IPS-15b (cell line): ENCODE data around the gene CD302.
"Not testable (repeated sequence)": the region's sequence is repeated elsewhere in the genome, so short reads cannot be mapped to it uniquely, and the experiment has no call there.

Source experiments
- H3K27me3 ChIP-seq: one replicate; pipeline ENCODE4 v1.6.1; 2013; ENCODE audit warnings: low read length; ENCODE audit not compliant: control insufficient read depth, insufficient read depth
- H3K36me3 ChIP-seq: one replicate; pipeline ENCODE4 v1.6.1; 2013; ENCODE audit warnings: low read length; ENCODE audit not compliant: control insufficient read depth, insufficient read depth
- H3K4me1 ChIP-seq: one replicate; pipeline ENCODE4 v1.6.1; 2013; ENCODE audit warnings: mild to moderate bottlenecking, low read length; ENCODE audit not compliant: control insufficient read depth, insufficient read depth
- H3K4me3 ChIP-seq: one replicate; pipeline ENCODE4 v1.5.1; 2013; ENCODE audit warnings: low read depth, low read length
- H3K9ac ChIP-seq: one replicate; pipeline ENCODE4 v1.6.1; 2013; ENCODE audit warnings: low read depth, mild to moderate bottlenecking, low read length
- H3K9me3 ChIP-seq: one replicate; pipeline ENCODE4 v1.6.1; 2013; ENCODE audit warnings: mild to moderate bottlenecking, low read length; ENCODE audit not compliant: control insufficient read depth, insufficient read depth

CD302 gene

DNA sequence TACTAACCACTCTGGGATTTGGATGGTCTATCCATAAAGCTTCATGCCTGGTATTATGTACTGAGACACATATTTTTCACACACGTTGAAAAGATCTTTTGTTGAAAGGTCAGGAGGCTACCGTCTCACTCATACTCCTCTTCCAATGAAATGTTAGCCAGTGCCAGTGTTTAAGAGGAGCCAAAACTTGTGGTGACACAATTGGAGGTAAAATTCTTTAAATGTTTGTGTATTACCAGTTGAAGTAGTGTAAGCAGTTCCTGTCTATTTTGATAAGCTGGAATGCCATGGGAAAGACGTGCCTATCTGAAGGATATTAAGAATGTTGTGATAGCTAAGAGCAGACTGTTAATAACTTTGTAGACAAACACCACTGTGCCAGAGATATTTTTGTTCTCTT, 53.6 kb downstream of the CD302 start:
- Histone ChIP-seq H3K27me3 (no peaks in the 10 kb centered on the region), H3K4me3 (no peak overlapping the region), H3K9me3 (no peaks in the 10 kb centered on the region), H3K36me3 (peaks cover 15% of the 10 kb centered on the region), H3K9ac (no peak overlapping the region), H3K4me1 (no peaks in the 10 kb centered on the region)

- peaks cover 10% of the 10 kb centered on the region for H3K36me3 ChIP-seq
These were observed 55.2 kb downstream of the CD302 start for GRCh38 chr2:159742846-159743245.

DNA sequence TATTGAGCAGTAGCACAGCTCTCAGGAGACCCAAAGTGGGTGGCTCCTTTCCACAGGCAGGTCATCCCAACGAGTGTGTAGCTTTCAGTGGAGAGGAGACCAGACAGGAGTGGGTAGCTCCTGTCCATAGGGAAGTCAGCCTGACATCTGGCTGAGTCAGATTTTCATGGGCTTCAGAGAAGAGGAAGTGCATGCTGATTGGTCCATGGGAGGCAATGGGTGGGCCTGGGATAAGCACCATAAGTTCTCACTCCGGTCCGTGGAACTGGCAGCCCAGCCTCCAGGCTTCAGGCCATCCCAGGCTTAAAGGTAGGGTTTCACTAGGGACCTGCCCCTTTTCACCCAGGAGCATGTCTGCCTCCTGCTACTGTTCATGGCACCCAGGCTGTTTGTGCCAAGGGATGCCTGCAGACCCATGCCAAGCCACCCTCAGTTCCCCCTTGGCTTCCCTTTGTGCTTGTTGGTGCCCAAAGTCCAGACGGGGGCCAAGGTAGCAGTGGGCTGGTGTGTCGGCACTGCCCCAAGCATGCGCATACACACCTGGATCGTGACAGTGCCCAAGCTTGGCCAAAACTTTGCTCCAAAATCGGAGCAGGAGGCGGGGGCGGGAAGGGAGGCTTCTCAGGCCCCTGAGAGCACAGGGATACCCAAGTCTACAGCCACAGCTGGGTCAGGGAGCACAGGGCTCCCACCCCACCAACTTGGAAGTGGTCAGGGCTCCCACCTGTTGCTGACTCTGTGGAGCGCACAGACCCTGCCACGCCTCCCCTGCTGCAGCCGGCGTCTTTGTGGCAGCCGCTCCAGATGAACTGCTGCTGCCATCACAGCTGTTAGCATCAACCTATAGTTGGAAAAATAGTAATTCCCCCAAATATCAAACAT, 59.3 kb downstream of the CD302 start:
- H3K36me3 ChIP-seq: peaks cover 13% of the 10 kb centered on the region
- H3K9me3 ChIP-seq: no peaks in the 10 kb centered on the region
- H3K27me3 ChIP-seq: no peaks in the 10 kb centered on the region
- no peak overlapping the region for H3K4me3 ChIP-seq
- no peak overlapping the region for H3K9ac ChIP-seq
- no peaks in the 10 kb centered on the region for H3K4me1 ChIP-seq

More at GRCh38 chr2:159742846-159743245, 55.2 kb downstream of the CD302 start:
- no peaks in the 10 kb centered on the region for H3K4me1 ChIP-seq
- no peak overlapping the region for H3K9ac ChIP-seq
- H3K27me3 ChIP-seq: no peaks in the 10 kb centered on the region
- H3K9me3 ChIP-seq: no peaks in the 10 kb centered on the region
- H3K4me3 ChIP-seq: no peak overlapping the region

DNA sequence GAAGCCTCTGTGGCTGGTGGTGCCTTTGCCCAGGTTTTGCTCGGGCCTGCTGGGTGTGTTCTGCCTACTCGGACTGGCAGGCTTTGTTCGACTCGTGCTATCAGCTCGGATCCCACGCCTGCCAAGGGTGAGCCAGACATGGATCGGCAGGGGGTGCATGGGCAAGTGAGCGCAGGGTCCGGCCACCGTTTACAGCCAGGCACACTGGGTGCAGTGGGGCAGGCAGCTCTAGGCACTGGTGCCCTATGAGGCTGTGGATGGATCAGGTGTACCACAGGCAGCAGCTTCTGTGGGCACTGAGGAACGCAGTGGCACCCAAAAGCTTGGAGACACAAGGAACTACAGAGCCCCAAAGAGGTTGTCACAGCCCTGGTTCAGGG, 60.1 kb downstream of the CD302 start:
- Histone ChIP-seq H3K27me3 (no peaks in the 10 kb centered on the region), H3K4me3 (no peak overlapping the region), H3K4me1 (no peaks in the 10 kb centered on the region), H3K9ac (no peak overlapping the region), H3K9me3 (no peaks in the 10 kb centered on the region), H3K36me3 (peaks cover 9% of the 10 kb centered on the region)

GRCh38 chr2:159737292-159737916, 60.6 kb downstream of the CD302 start:
- Histone ChIP-seq H3K9ac (no peak overlapping the region), H3K36me3 (peaks cover 9% of the 10 kb centered on the region)

GRCh38 chr2:159736048-159736447, 62.0 kb downstream of the CD302 start:
- H3K9ac ChIP-seq: no peak overlapping the region
- H3K36me3 ChIP-seq: peaks cover 9% of the 10 kb centered on the region
- H3K27me3 ChIP-seq: no peaks in the 10 kb centered on the region
- no peak overlapping the region for H3K4me3 ChIP-seq
- H3K4me1 ChIP-seq: no peaks in the 10 kb centered on the region
- no peaks in the 10 kb centered on the region for H3K9me3 ChIP-seq

More at GRCh38 chr2:159737292-159737916, 60.6 kb downstream of the CD302 start:
- Histone ChIP-seq H3K4me1 (no peaks in the 10 kb centered on the region), H3K9me3 (no peaks in the 10 kb centered on the region), H3K4me3 (no peak overlapping the region), H3K27me3 (no peaks in the 10 kb centered on the region)

GRCh38 chr2:159735648-159736047, 62.4 kb downstream of the CD302 start:
- H3K4me1 ChIP-seq: no peaks in the 10 kb centered on the region
- no peak overlapping the region for H3K4me3 ChIP-seq
- H3K27me3 ChIP-seq: no peaks in the 10 kb centered on the region
- no peaks in the 10 kb centered on the region for H3K9me3 ChIP-seq
- peaks cover 9% of the 10 kb centered on the region for H3K36me3 ChIP-seq
- H3K9ac ChIP-seq: no peak overlapping the region

- no peaks in the 10 kb centered on the region for H3K9me3 ChIP-seq
- H3K4me1 ChIP-seq: no peaks in the 10 kb centered on the region
- no peak overlapping the region for H3K9ac ChIP-seq
- no peaks in the 10 kb centered on the region for H3K36me3 ChIP-seq
- no peak overlapping the region for H3K4me3 ChIP-seq
- H3K27me3 ChIP-seq: no peaks in the 10 kb centered on the region
These were observed 69.4 kb downstream of the CD302 start for GRCh38 chr2:159728629-159729028.

- H3K27me3 ChIP-seq: no peaks in the 10 kb centered on the region
- H3K9ac ChIP-seq: no peak overlapping the region
- H3K36me3 ChIP-seq: no peaks in the 10 kb centered on the region
- H3K9me3 ChIP-seq: no peaks in the 10 kb centered on the region
- H3K4me3 ChIP-seq: no peak overlapping the region
- H3K4me1 ChIP-seq: no peaks in the 10 kb centered on the region
These were observed 72.3 kb downstream of the CD302 start for GRCh38 chr2:159725713-159726112.

- H3K4me3 ChIP-seq, H3K27me3 ChIP-seq, H3K4me1 ChIP-seq, H3K9ac ChIP-seq, H3K36me3 ChIP-seq, H3K9me3 ChIP-seq: not testable (repeated sequence)
These were observed 73.0 kb downstream of the CD302 start for GRCh38 chr2:159724795-159725572.

GRCh38 chr2:159722580-159722979, 75.4 kb downstream of the CD302 start:
- Histone ChIP-seq H3K27me3 (no peaks in the 10 kb centered on the region), H3K36me3 (no peaks in the 10 kb centered on the region), H3K9me3 (no peaks in the 10 kb centered on the region), H3K4me1 (peaks cover 3% of the 10 kb centered on the region), H3K9ac (no peak overlapping the region), H3K4me3 (no peak overlapping the region)
